HG02759 (cell line): Measurements from ENCODE around the gene RABGAP1L.
"Not testable (repeated sequence)": the region's sequence is repeated elsewhere in the genome, so short reads cannot be mapped to it uniquely, and the experiment has no call there.

Experiments
- ATAC-seq: cut with Tn5 transposase; IDR thresholded peaks from one replicate; pipeline ENCODE4 v1.9.1; 2021; ENCODE audit warnings: mild to moderate bottlenecking, moderate library complexity; ENCODE audit not compliant: unreplicated experiment

Gene RABGAP1L

DNA sequence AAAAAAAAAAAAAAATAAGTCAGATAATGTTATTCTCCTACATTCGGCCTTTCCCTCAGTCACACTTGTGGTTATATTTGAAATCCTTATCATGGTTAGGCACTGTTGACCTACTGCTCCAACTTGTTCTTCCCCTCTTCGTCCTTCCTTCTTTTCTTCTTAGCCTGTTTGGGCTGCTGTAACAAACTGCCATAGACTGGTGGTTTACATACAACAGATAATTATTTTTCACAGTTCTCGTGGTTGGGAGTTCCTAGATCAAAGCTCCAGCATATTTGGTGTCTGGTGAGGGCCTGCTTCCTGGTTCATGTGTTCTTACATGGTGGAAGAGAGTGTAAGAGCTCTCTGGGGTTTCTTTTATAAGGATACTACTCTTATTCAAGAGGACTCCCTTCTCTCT, 73.4 kb downstream of the RABGAP1L start:
- no peak for ATAC-seq

GRCh38 chr1:174238845-174239501, 79.7 kb downstream of the RABGAP1L start:
- not testable (repeated sequence) for ATAC-seq

DNA sequence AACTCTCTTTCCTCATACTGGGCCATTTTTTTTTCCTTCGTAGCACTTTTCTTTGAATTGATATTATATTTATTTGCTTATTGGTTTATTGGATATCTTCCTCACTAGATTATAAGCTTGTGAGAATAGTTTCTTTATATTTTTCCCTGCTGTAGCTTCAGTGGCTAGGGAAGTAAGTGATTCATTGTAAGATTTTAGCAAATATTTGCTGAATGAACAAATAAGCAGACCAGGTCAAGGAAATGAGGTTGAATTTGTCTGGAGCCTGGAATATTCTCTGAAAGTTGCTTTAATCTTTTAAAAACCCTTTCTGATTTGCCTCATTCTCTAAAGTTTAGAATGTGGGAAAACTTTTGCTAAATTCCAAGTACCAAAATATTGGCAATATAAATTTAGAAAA, 80.2 kb downstream of the RABGAP1L start:
- no peak for ATAC-seq

DNA sequence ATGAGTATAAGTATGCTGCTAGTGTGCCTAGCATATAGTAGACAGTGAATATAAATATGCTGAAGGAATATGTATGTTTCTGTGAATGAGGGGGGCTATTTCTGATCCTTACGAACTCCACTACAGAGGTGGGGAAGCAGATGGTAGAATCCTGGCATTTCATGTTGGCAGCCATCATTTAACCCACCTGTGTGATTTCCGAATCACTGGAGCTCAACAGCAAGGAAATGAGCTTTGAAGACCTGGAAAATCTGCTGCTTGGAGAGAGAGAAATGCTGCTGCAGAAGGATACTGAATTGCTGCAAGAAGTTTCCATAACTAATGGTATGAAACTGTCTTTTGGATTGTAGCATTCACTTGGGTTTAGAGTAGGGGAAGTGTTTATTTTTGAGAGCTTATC, 83.5 kb downstream of the RABGAP1L start:
- ATAC-seq = no peak

DNA sequence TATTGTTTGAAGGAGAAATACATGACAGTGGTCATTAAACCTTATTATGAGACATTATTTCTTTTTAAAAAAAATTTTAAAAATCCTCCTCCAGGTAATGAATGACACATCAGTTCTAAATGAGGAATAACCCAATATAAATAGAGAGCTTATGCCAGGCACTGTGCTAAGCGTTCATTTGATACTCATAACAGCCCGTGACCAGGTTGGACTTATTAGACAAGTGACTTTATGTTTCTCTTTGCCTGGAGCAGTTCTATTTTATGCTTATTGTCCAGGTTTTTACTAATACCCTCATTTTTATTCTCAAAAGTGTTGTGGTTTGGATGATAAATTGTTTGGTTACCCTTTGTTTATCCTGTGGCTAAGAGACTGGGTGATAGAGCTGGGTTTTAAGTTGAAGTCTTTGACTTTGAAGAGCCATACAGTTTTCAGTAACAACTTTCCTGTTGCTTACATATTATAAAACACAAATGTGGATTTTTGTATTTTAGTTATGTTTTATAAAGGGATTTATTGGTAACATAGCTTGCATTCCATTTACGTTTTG, 84.2 kb downstream of the RABGAP1L start:
- ATAC-seq = no peak

DNA sequence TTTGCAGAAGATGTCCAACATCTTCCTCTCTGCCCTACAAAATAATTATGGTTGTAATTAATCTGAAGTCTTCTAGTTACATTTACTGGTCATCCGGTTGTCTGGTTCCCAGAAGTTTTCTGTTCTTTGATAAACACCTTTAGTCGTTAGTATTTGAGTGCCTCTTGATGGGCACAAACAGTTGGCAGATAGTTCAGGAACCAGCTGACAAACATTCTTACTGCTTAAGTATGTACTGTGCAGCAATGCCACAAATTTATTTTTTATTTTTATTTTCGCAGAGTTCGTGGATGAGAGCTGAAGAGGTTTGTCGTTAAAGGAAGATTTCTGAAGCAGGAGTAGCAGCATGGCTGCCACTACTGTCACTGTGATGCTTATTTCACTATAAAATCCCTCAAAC, 84.7 kb downstream of the RABGAP1L start:
- no peak for ATAC-seq

DNA sequence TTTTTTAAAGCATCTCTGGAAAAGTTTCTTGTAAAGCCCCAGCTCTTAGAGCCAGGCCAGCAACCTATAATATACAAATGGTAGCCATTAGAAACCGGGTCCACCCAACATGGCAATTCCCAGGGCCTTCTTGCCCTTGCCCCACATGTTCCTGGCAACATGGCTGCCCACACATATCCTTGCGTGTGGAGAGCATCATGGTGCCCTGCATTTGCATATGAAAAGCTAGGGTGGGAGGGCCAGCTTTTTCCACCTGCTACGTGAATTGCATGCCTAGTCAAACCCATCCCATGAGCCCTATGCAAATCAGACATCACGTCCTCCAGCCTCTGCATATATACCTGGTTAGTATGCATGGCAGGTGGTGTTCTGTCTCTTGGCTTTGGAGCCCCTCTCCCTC, 88.2 kb downstream of the RABGAP1L start:
- no peak for ATAC-seq

- no peak for ATAC-seq
These were observed 88.7 kb downstream of the RABGAP1L start for GRCh38 chr1:174248041-174248440.

DNA sequence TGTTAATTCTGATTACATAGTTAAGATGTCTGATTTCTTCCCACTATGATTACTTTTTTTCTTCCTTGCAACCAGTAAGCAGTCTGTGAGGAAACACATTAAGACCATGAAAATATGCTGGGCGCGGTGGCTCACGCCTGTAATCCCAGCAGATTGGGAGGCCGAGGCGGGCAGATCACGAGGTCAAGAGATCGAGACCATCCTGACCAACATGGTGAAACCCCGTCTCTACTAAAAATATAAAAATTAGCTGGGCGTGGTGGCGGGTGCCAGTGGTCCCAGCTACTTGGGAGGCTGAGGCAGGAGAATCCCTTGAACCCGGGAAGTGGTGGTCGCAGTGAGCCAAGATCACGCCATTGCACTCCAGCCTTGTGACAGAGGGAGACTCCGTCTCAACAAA, 97.1 kb downstream of the RABGAP1L start:
- ATAC-seq = not testable (repeated sequence)

DNA sequence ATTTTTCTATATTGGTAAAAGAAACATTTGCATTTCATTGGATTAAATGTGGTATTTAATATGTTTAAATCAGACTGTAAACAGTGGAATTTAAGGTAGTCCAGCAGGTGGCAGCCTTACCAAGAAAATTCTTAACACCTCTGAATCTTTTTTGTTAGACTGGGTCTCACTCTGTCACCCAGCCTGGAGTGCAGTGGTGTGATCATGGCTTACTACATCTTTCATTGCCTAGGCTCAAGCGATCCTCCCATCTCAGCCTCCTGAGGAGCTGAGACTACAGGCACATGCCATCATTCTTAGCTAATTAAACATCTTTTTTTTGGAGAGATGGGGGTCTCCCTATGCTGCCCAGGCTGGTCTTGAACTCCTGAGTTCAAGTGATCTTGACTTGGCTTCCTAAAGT, 98.8 kb downstream of the RABGAP1L start:
- ATAC-seq = no peak

DNA sequence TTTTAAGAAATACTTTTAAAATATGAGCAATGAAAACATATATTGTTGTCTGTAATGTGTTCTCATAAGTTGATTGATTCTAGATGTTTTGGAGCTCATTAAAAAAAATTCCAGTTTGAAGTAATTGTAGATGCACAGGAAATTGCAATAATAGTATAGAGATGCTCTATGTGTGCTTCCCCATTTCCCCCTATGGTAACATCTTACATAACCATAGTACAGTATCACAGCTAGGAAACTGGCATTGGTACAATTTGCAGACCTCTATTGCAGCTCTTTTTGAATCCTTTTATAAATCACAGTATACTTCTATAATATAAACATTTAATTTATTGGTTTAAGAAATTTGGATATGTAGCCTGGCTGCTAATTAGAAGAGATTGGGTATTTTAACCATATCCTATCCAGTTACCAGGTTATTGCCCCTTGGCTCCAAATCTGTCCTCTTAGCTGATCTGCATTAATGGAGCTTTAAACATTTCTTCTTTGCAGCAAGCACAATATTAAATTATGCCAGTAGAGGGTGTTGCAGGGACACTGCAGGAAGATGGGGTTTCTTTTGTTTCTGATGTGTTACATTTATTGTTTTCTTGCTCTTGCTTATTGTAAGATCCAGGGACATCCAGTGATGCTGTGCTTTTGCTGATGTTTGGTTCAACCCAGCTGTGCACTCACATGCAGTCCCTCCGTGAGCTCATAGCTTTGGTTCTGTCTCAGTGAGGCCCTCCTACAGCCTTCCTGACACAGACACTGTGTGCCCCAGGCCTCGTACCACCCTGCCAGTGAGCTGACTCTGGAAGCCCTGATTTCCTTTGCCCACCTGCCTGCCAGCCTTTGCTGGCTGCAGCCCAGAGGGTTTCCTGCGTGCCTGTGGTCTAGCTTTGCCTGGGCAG, 103.3 kb downstream of the RABGAP1L start:
- no peak for ATAC-seq

DNA sequence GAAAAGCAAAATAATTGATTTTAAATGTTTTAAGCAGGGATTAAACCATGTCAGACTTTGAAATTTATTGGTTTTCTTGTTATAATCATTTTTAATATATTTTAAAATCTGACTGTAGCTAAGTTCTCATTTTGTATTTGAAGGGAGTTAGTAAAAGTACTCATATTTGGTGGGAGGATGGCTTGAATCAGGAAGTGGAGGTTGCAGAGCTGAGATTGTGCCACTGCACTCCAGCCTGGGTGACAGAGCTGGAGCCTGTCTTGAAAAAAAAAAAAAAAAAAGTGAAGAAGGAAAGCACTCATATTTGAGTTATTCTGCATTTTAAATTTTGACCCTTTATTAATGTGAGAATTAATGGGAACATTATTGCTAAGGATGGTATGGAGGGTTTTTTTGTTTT, 106.0 kb downstream of the RABGAP1L start:
- ATAC-seq = no peak

- no peak for ATAC-seq
These were observed 107.2 kb downstream of the RABGAP1L start for GRCh38 chr1:174266476-174266875.

GRCh38 chr1:174266991-174267612, 107.8 kb downstream of the RABGAP1L start:
- no peak for ATAC-seq

DNA sequence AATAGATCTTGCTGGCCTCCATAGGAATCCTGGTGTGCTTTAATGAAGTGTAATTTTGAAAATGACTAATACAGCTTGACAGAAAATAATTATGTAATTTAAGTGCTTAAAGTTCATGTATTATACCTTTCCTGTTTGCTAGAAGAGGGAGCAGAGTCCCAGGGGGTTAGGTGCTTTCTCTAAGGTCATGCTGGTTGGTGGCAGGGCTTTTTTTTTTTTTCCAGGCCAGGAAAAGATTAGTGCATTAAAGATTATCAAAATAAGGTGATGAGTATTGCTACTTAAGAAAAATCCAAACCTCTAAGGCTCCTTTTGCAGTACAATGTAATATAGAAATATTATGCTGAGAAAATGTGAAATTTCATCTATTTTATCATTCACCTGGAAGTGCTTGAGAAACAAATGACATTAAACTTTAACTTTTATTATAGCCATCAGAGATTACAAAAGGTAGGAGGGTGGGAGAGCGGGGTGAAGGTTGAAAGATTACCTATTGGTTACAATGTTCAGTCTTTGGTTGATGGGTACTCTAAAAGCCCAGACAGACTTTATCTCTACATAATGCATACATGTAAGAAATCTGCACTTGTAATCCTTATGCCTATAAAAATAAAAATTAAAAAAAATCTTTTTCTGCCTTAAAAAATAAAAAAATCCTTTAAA, 110.8 kb downstream of the RABGAP1L start:
- ATAC-seq = no peak

DNA sequence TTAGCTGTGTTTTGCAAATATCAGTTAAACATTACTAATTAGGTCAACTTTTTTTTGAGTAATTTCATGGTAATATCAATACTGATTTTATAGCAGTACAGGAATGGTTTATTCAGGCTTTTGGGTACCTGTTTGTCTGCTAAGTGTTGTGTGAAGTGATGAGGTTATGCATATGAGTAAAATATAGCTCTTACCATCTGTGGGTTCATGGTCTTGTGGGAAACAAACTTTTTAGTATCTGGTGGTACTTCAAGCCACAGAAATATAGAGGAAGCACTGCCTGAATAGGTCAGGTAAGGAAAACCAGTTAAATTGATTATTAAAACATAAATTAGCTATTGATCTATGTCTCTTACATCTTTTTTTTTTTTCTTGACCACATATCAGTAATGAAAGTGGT, 113.9 kb downstream of the RABGAP1L start:
- ATAC-seq = no peak

DNA sequence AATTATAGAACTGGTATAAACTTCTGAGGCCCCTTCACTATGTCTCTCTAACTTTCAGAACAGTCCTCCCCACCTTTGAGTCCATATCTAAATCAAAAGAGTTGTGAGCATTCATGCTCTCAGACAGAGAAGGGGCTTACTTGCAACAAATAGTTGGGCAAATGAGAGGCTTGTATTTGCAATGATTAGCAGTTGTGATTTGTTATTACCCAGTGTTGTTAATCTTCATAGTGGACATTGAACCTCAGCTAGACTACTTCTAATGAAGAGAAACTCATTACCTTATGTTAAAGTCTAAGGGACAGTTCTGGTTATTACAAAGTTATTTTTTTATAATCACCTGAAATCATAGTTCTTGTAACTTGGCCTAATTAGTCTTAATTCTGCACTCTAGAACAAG, 114.5 kb downstream of the RABGAP1L start:
- no peak for ATAC-seq

DNA sequence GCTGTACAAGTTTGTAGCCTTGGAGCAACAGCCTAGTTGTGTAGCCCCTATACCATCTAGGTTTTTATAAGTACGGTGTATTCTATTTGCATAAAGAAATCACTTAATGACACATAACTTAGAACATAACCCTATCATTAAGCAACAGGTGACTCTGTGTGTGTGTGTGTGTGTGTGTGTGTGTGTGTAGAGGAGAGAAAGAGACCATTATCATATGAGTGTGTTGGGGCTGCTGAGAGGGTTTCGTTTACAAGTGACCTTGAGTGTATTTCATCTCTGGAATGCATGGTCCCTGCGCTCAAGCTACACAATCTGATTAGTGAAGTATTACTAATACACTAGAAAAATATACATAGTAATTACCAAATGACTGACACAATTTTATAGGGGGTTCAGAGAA, 115.1 kb downstream of the RABGAP1L start:
- no peak for ATAC-seq

DNA sequence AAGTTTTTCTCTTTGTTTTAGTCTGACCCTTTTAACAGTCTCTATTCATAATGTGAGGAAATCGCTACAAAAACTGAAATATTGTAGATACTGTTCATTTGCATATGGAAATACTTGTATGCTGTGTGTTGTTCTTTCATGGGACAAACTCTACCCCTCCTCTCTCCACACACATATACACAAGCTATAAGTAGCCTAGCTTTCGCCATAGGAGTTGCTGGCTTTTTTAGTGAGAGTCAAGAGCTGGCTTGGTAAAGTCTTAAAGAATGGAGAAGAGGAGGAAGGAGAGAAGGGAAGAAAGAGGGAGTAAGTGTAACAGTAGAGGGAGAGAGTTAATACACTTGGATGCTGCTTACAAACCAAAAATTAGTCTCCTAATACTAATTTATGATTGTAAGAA, 115.6 kb downstream of the RABGAP1L start:
- no peak for ATAC-seq

DNA sequence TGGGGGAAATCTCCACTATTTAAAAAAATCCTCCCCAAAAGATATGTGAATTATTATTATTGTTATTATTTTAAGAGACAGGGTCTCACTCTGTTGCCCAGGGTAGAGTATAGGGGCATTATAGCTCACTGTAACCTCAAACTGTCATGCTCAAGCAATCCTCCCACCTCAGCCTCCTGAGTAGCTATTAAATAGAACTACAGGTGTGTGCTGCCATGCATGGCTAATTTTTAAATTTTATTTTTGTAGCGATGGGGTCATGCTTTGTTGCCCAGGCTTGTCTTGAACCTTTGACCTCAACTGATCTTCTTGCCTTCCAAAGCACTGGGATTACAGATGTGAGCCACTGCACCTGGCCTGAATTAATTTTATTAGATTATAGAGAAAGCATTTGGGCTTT, 116.8 kb downstream of the RABGAP1L start:
- ATAC-seq = peak; percentile 81

DNA sequence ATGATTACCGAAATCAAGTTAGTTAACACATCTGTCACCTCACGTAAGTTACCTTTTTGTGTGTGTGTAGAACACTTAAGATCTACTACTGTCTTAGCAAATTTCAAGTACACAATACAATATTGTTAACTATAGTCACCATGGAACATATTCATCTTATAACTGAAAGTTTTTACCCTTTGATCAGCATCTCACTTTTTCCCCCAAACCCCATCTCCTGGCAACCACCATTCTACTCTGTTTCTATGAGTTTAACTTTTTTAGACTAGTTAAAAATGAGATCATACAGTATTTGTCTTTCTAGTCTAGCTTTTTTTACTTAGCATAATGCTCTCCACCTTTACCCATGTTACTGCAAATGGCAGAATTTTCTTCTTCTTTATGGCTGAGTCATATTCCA, 124.7 kb downstream of the RABGAP1L start:
- ATAC-seq = no peak
